ENCODE measurements around the gene CDKAL1. TPM values are rescaled to one million over a fixed set of nuclear protein-coding genes. Genes with fewer than 3 reads are reported as not detected.

The CDKAL1 gene
- total and polyA plus RNA-seq, 10 donors = 4.8 to 26.9 (median 20.1) TPM

DNA sequence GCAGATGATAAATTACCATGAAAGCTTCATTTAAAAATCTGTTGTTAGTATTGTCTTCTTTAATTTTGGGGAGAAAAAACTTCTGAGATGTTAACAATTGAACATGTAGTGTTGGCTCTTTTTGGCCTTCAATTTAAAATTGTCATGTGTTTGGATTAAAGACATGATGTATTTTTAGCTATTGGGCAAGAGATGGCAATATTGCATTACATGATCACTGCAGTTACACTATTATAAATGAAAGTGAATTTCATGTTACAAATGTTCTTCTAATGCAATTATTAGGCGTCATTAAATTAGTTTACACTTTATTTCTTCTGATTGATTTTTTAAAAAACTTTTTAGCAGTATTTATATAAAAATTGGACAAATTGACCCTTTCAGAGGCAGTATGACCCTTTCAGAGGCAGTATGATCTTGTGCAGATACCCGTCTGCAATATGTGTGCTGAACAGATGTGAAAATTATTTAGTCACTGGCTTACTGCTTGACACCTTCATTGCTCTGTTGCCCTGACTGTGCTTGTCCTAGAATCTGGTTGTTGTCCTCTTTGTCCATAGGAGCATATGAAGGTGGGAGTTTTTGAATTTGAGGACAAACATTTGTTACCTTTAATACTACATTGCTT, 25.8 kb downstream of the CDKAL1 start:
- no peak overlapping the region for H3K4me3 ChIP-seq
- H3K27me3 ChIP-seq (replicated peaks in 1 of 7) = no peaks in the 10 kb centered on the region
- H3K27ac ChIP-seq = no peak overlapping the region
- H3K36me3 ChIP-seq = peaks cover 0 to 34% (median 6%) of the 10 kb centered on the region in 6 donors
- intact Hi-C loops (cut with DNase I; ENCODE audit: low total_unique reads) = loop anchor here (5.0 kb wide), 1 partner anchor 1027 kb away; no protein-coding TSS in a partner anchor
- H3K9me3 ChIP-seq = no peaks in the 10 kb centered on the region
- 58 to 89% (median 83%) methylated on average over 2 of the region's 2 CpGs for WGBS, 5 donors
- no peak for DNase-seq
- TF ChIP-seq POLR2A (IDR thresholded peaks at IDR 0.05) = no peak
- TF ChIP-seq, protein P1, sequence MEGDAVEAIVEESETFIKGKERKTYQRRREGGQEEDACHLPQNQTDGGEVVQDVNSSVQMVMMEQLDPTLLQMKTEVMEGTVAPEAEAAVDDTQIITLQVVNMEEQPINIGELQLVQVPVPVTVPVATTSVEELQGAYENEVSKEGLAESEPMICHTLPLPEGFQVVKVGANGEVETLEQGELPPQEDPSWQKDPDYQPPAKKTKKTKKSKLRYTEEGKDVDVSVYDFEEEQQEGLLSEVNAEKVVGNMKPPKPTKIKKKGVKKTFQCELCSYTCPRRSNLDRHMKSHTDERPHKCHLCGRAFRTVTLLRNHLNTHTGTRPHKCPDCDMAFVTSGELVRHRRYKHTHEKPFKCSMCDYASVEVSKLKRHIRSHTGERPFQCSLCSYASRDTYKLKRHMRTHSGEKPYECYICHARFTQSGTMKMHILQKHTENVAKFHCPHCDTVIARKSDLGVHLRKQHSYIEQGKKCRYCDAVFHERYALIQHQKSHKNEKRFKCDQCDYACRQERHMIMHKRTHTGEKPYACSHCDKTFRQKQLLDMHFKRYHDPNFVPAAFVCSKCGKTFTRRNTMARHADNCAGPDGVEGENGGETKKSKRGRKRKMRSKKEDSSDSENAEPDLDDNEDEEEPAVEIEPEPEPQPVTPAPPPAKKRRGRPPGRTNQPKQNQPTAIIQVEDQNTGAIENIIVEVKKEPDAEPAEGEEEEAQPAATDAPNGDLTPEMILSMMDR (IDR thresholded peaks at IDR 0.05 in 8 of 11, conservative IDR thresholded peaks at IDR 0.05 in 3 of 11) = no peak
- TF ChIP-seq POLR2AphosphoS5 (IDR thresholded peaks at IDR 0.05) = no peak
- H3K4me1 ChIP-seq = peaks cover 0 to 7% (median 2%) of the 10 kb centered on the region in 6 donors

DNA sequence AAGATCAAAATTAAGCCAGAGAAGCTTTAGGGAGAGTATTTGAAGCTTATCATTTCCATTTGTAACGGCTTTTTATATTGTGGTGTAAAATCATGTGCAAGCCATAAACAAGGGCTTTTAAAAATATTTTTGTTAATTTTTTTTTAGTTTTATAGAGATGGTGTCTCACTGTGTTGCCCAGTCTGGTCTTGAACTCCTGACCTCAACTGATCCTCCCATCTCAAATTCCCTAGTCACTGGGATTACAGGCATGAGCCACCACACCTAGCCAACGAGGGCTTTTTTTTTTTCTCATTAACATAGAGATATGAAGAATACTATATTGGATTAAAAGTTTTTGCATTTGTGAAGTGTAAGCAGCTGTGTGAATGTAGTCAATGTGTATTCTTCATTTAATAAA, 29.1 kb downstream of the CDKAL1 start:
- DNase-seq = no peak
- H3K4me3 ChIP-seq = no peak overlapping the region
- no peak overlapping the region for H3K27ac ChIP-seq
- TF ChIP-seq, protein P1 (IDR thresholded peaks at IDR 0.05 in 8 of 11, conservative IDR thresholded peaks at IDR 0.05 in 3 of 11) = no peak
- TF ChIP-seq POLR2AphosphoS5 (IDR thresholded peaks at IDR 0.05) (no peak), POLR2A (IDR thresholded peaks at IDR 0.05) (no peak)
- H3K9me3 ChIP-seq = no peaks in the 10 kb centered on the region
- H3K36me3 ChIP-seq = peaks cover 0 to 17% (median 2%) of the 10 kb centered on the region in 6 donors
- H3K4me1 ChIP-seq = peaks cover 0 to 11% (median 2%) of the 10 kb centered on the region in 6 donors
- 90 to 96% (median 93%) methylated on average over 2 of the region's 2 CpGs for WGBS, 5 donors
- H3K27me3 ChIP-seq (replicated peaks in 1 of 7) = no peaks in the 10 kb centered on the region
- intact Hi-C loops (cut with DNase I; ENCODE audit: low total_unique reads) = loop anchor here (5.0 kb wide), 1 partner anchor 1024 kb away; no protein-coding TSS in a partner anchor

DNA sequence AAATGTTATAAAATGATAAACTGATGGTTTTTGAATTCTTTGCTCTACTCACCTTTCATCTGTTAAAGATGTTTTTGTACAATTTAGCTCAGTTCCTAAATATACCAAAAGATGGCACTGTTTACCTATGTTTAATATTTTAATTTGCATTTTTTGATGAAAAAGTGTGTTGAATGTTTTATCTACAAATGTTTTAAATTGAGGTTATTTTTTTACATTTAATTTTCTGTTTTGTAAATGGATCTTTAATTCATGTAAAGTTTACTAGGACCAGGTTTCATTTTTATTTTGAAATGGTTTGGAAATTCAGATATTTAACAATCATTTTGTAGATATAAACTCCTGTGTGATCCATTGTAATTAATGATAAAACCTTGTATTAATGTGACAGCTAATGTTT, 30.0 kb downstream of the CDKAL1 start:
- H3K4me3 ChIP-seq = no peak overlapping the region
- no peak overlapping the region for H3K27ac ChIP-seq
- intact Hi-C loops (cut with DNase I; ENCODE audit: low total_unique reads) = loop anchor here (5.0 kb wide), 1 partner anchor 1023 kb away; no protein-coding TSS in a partner anchor
- H3K9me3 ChIP-seq = no peaks in the 10 kb centered on the region
- TF ChIP-seq, protein P1 (IDR thresholded peaks at IDR 0.05 in 8 of 11, conservative IDR thresholded peaks at IDR 0.05 in 3 of 11) = peak; percentile 35 to 81 (median 72)
- TF ChIP-seq POLR2AphosphoS5 (IDR thresholded peaks at IDR 0.05) = no peak
- H3K36me3 ChIP-seq = peaks cover 0 to 13% (median 0%) of the 10 kb centered on the region in 6 donors
- DNase-seq = no peak
- peaks cover 0 to 11% (median 2%) of the 10 kb centered on the region in 6 donors for H3K4me1 ChIP-seq
- H3K27me3 ChIP-seq (replicated peaks in 1 of 7) = no peaks in the 10 kb centered on the region

DNA sequence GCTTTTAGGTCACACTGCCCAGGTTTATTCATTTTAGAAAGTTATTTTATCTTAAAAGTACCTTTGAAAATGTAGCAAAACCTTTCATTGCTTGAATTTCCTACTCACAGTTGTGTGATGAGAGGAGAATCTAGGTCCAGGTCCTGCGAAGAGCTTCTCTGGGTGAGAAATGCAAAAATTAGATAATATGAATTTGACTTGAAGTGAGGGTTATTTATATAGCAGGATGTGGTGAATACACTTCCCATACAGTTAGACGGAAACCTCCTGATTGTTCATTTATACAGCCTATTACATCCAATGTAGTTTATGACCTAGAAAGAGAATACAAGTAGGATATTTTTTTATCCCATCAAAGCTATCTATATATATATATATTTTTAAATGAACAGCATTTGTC, 30.5 kb downstream of the CDKAL1 start:
- Histone ChIP-seq H3K27ac (no peak overlapping the region), H3K27me3 (replicated peaks in 1 of 7) (no peaks in the 10 kb centered on the region), H3K4me1 (peaks cover 0 to 11% (median 2%) of the 10 kb centered on the region in 6 donors), H3K4me3 (no peak overlapping the region), H3K36me3 (peaks cover 0 to 13% (median 0%) of the 10 kb centered on the region in 6 donors), H3K9me3 (no peaks in the 10 kb centered on the region)
- WGBS, 5 donors = 22 to 51% (median 32%) methylated on average over 2 of the region's 2 CpGs
- TF ChIP-seq, protein P1 (IDR thresholded peaks at IDR 0.05 in 8 of 11, conservative IDR thresholded peaks at IDR 0.05 in 3 of 11) = no peak
- TF ChIP-seq POLR2A (IDR thresholded peaks at IDR 0.05) (no peak), POLR2AphosphoS5 (IDR thresholded peaks at IDR 0.05) (no peak)
- intact Hi-C loops (cut with DNase I; ENCODE audit: low total_unique reads) = loop anchor here (5.0 kb wide), 1 partner anchor 1023 kb away; no protein-coding TSS in a partner anchor
- DNase-seq = no peak

Data from spleen (tissue), 11 donors.